H1 (cell line): ENCODE results near the gene S100A6. TPM values are rescaled to one million over a fixed set of nuclear protein-coding genes. Genes with fewer than 3 reads are reported as not detected.

Experiments used
- CTCF ChIA-PET: fragments of 300-600 bp; sonication (Branson Sonifier 250); formaldehyde crosslinking; loops from one replicate; lab custom pipeline; 2021; ENCODE audit not compliant: partially characterized antibody; lab: Charles Lee
- POLR2A ChIA-PET: fragments of 300-600 bp; sonication (Branson Sonifier 250); formaldehyde crosslinking; loops from one replicate; lab custom pipeline; 2021; ENCODE audit warnings: inconsistent platforms; ENCODE audit not compliant: partially characterized antibody; lab: Charles Lee
- DNase-seq, 2 experiments: peaks; one replicate each; pipeline versions ENCODE4 v3.0.0 to v3.0.0-alpha.2; 2010 to 2022; ENCODE audit warnings: low spot score in 2 of 2, low read depth in 1 of 2, mixed read lengths in 1 of 2
- FAIRE-seq: peaks from 2 replicates; lab custom pipeline; 2011; peaks lifted over from hg19 to GRCh38; lab: Jason Lieb, UNC
- H2AFZ ChIP-seq: 2 replicates; pipeline ENCODE4 v1.8.1; 2012; ENCODE audit warnings: low read length, inconsistent platforms
- H2AK5ac ChIP-seq: 2 replicates; pipeline ENCODE4 v1.6.1; 2013; ENCODE audit warnings: low read depth, low read length
- H2BK120ac ChIP-seq: replicated peaks from 2 replicates; pipeline ENCODE3; 2013; ENCODE audit warnings: low read depth, low read length, inconsistent platforms
- H2BK12ac ChIP-seq: 2 replicates; pipeline ENCODE4 v1.6.1; 2013; ENCODE audit warnings: low read depth, low read length
- H2BK15ac ChIP-seq: 2 replicates; pipeline ENCODE4 v1.6.1; 2013; ENCODE audit warnings: low read length
- H2BK20ac ChIP-seq: 2 replicates; pipeline ENCODE4 v1.6.1; 2013; ENCODE audit warnings: low read length
- H2BK5ac ChIP-seq: 2 replicates; pipeline ENCODE4 v1.6.1; 2013; ENCODE audit warnings: low read depth, low read length
- H3K14ac ChIP-seq: 2 replicates; pipeline ENCODE4 v1.6.1; 2013; ENCODE audit warnings: inconsistent platforms; ENCODE audit not compliant: insufficient read length
- H3K18ac ChIP-seq: 2 replicates; pipeline ENCODE4 v1.6.1; 2013; ENCODE audit warnings: low read length; ENCODE audit errors: extremely low read depth
- H3K23ac ChIP-seq: 2 replicates; pipeline ENCODE4 v1.6.1; 2013; ENCODE audit warnings: inconsistent platforms; ENCODE audit not compliant: insufficient read length
- H3K23me2 ChIP-seq: 2 replicates; pipeline ENCODE4 v1.6.1; 2013; ENCODE audit warnings: low read depth, low read length
- H3K27ac ChIP-seq: 2 replicates; pipeline ENCODE4 v1.6.1; 2011; ENCODE audit warnings: low read depth, low read length, inconsistent platforms
- H3K27me3 ChIP-seq, 4 experiments: replicated peaks in 1 of 4; 1 replicate in 1 of 4; 2 replicates in 3 of 4; pipeline versions ENCODE4 v1.6.1 to v1.8.1; 2011 to 2013; ENCODE audit warnings: low read length in 3 of 4, mild to moderate bottlenecking in 3 of 4, inconsistent platforms in 2 of 4, mixed read lengths in 2 of 4, moderate library complexity in 1 of 4; ENCODE audit not compliant: control insufficient read depth in 3 of 4, insufficient read depth in 3 of 4; ENCODE audit errors: extremely low read depth in 1 of 4
- H3K36me3 ChIP-seq, 4 experiments: 2 replicates each; pipeline versions ENCODE4 v1.6.1 to v1.8.1; 2011 to 2013; ENCODE audit warnings: mild to moderate bottlenecking in 4 of 4, low read length in 3 of 4, moderate library complexity in 2 of 4, control low read depth in 1 of 4, inconsistent platforms in 1 of 4; ENCODE audit not compliant: insufficient read depth in 4 of 4, control insufficient read depth in 2 of 4
- H3K4ac ChIP-seq: replicated peaks from 2 replicates; pipeline ENCODE3; 2013; ENCODE audit warnings: low read length, low read depth, mixed read lengths, inconsistent platforms; ENCODE audit not compliant: insufficient read length
- H3K4me1 ChIP-seq, 4 experiments: replicated peaks in 1 of 4; 1 replicate in 1 of 4; 2 replicates in 3 of 4; pipeline versions ENCODE4 v1.6.1 to v1.8.1; 2011 to 2013; ENCODE audit warnings: low read length in 3 of 4, inconsistent platforms in 2 of 4, mixed read lengths in 1 of 4; ENCODE audit not compliant: insufficient read depth in 4 of 4, control insufficient read depth in 3 of 4
- H3K4me2 ChIP-seq, 2 experiments: 2 replicates each; pipeline versions ENCODE4 v1.6.1 to v1.8.1; 2011 to 2013; ENCODE audit warnings: low read depth in 2 of 2, low read length in 2 of 2, control low read depth in 1 of 2, inconsistent platforms in 1 of 2, mild to moderate bottlenecking in 1 of 2; ENCODE audit not compliant: insufficient read depth in 1 of 2
- H3K4me3 ChIP-seq, 4 experiments: fragments of 200-600, 300-600 bp in 1 of 4; sonication (generic), shearing (Covaris generic), sonication (Bioruptor Twin) in 1 of 4; 2 replicates each; pipeline versions ENCODE4 v1.5.1 to v1.8.1; 2011 to 2016; ENCODE audit warnings: low read length in 4 of 4, low read depth in 3 of 4, control low read depth in 2 of 4, inconsistent platforms in 2 of 4, mild to moderate bottlenecking in 2 of 4, mixed read lengths in 1 of 4, moderate library complexity in 1 of 4; ENCODE audit not compliant: insufficient read depth in 2 of 4; ENCODE audit errors: extremely low read depth in 1 of 4
- H3K56ac ChIP-seq: replicated peaks from 2 replicates; pipeline ENCODE3; 2013; ENCODE audit warnings: low read depth, mild to moderate bottlenecking, mixed read lengths, low read length, inconsistent platforms; ENCODE audit not compliant: insufficient read length
- H3K79me1 ChIP-seq: 2 replicates; pipeline ENCODE4 v1.6.1; 2013; ENCODE audit warnings: low read depth, low read length, control low read depth
- H3K79me2 ChIP-seq, 2 experiments: 2 replicates each; pipeline versions ENCODE4 v1.6.1 to v1.8.1; 2012 to 2013; ENCODE audit warnings: low read length in 2 of 2, mild to moderate bottlenecking in 2 of 2, inconsistent platforms in 1 of 2; ENCODE audit not compliant: insufficient read depth in 2 of 2, control insufficient read depth in 1 of 2
- H3K9ac ChIP-seq, 4 experiments: replicated peaks in 1 of 4; 1 replicate in 1 of 4; 2 replicates in 3 of 4; pipeline versions ENCODE4 v1.6.1 to v1.8.1; 2011 to 2013; ENCODE audit warnings: low read depth in 3 of 4, low read length in 3 of 4, control low read depth in 2 of 4, mild to moderate bottlenecking in 2 of 4, moderate library complexity in 2 of 4, inconsistent platforms in 1 of 4; ENCODE audit errors: extremely low read depth in 1 of 4
- H3K9me3 ChIP-seq, 2 experiments: 2 replicates each; pipeline versions ENCODE4 v1.6.1 to v1.8.1; 2012 to 2013; ENCODE audit warnings: mild to moderate bottlenecking in 2 of 2, moderate library complexity in 2 of 2, control low read depth in 1 of 2, inconsistent platforms in 1 of 2, low read depth in 1 of 2, low read length in 1 of 2, mixed read lengths in 1 of 2; ENCODE audit not compliant: insufficient read depth in 2 of 2
- H4K20me1 ChIP-seq, 2 experiments: replicated peaks in 1 of 2; 2 replicates each; pipeline versions ENCODE3 to v1.8.1; 2011 to 2013; ENCODE audit warnings: inconsistent platforms in 2 of 2, low read length in 2 of 2, mild to moderate bottlenecking in 1 of 2; ENCODE audit not compliant: insufficient read depth in 2 of 2, control insufficient read depth in 1 of 2
- H4K5ac ChIP-seq: 2 replicates; pipeline ENCODE4 v1.6.1; 2013; ENCODE audit warnings: low read length, low read depth, mixed read lengths, inconsistent platforms; ENCODE audit not compliant: insufficient read length
- H4K8ac ChIP-seq: 2 replicates; pipeline ENCODE4 v1.8.0; 2013; ENCODE audit warnings: mild to moderate bottlenecking, moderate library complexity, low read length, inconsistent platforms; ENCODE audit not compliant: insufficient read depth; ENCODE audit errors: extremely low read depth
- H4K91ac ChIP-seq: replicated peaks from 2 replicates; pipeline ENCODE3; 2013; ENCODE audit warnings: low read length, mixed read lengths, inconsistent platforms; ENCODE audit not compliant: insufficient read length
- ASH2L ChIP-seq: fragments of 200-600, 300-600 bp; sonication (generic); IDR thresholded peaks from one replicate; pipeline ENCODE4 v1.7.1; 2017; ENCODE audit warnings: low read length
- CTBP2 ChIP-seq: IDR thresholded peaks from 2 replicates; pipeline ENCODE4 v1.7.0; 2011; ENCODE audit warnings: borderline replicate concordance, mild to moderate bottlenecking, moderate library complexity, mixed read lengths, low read length; ENCODE audit not compliant: insufficient read depth, insufficient read length
- EZH2 ChIP-seq: fragments of 200-600 bp; sonication (generic); IDR thresholded peaks from 2 replicates; pipeline ENCODE4 v1.7.1; 2012; ENCODE audit warnings: low read depth, mild to moderate bottlenecking, moderate library complexity, low read length, inconsistent platforms; ENCODE audit not compliant: severe bottlenecking
- FOSL1 ChIP-seq: IDR thresholded peaks from 2 replicates; pipeline ENCODE4 v1.6.1; 2011; ENCODE audit warnings: mild to moderate bottlenecking, low read depth, low read length, moderate library complexity; ENCODE audit not compliant: insufficient read depth
- KDM1A ChIP-seq: fragments of 200-600, 300-600 bp; sonication (generic); IDR thresholded peaks from 2 replicates; pipeline ENCODE4 v1.7.1; 2016; ENCODE audit warnings: mild to moderate bottlenecking, low read length, borderline replicate concordance
- POLR2AphosphoS5 ChIP-seq: IDR thresholded peaks from 2 replicates; pipeline ENCODE4 v1.6.1; 2011; ENCODE audit warnings: low read depth, low read length
- RFX5 ChIP-seq: IDR thresholded peaks from 2 replicates; pipeline ENCODE4 v1.6.1; 2011; ENCODE audit warnings: low read depth, low read length, improper control_type of control experiment, borderline replicate concordance
- SP1 ChIP-seq: IDR thresholded peaks from 2 replicates; pipeline ENCODE4 v1.6.1; 2011; ENCODE audit warnings: low read depth, low read length
- TAF1 ChIP-seq: IDR thresholded peaks from 2 replicates; pipeline ENCODE4 v1.6.1; 2011; ENCODE audit warnings: mild to moderate bottlenecking, low read depth, low read length
- TAF7 ChIP-seq: optimal IDR thresholded peaks from 2 replicates; pipeline ENCODE3; 2011; ENCODE audit warnings: low read depth, mild to moderate bottlenecking, inconsistent platforms, low read length, moderate library complexity, borderline replicate concordance
- TCF12 ChIP-seq: IDR thresholded peaks from 2 replicates; pipeline ENCODE4 v1.6.1; 2011; ENCODE audit warnings: low read depth, mild to moderate bottlenecking, low read length
- WGBS, 2 experiments: shearing (Covaris generic) in 1 of 2; methylation state at CpG; one replicate each; pipeline versions ENCODE4 v1.1.6 to v1.1.7; 2013 to 2015; ENCODE audit warnings: low lambda C conversion rate in 2 of 2, mixed read lengths in 2 of 2, inconsistent platforms in 1 of 2, low coverage in 1 of 2, missing lambda C conversion rate in 1 of 2; ENCODE audit not compliant: insufficient replicate concordance in 2 of 2, insufficient coverage in 1 of 2, insufficient read length in 1 of 2; ENCODE audit errors: extremely low coverage in 1 of 2, missing lambda C conversion rate in 1 of 2; 5-methylcytosine and 5-hydroxymethylcytosine counted together
- polyA plus RNA-seq, 7 experiments: library from polyadenylated mRNA; depleted of rRNA in 3 of 7; stranded (reverse) in 5 of 7; unstranded in 2 of 7; fragments of >200 nt in 5 of 7; fragments of 200-250 nt in 2 of 7; gene quantifications; 1 replicate in 5 of 7; 2 replicates in 1 of 7; 4 replicates in 1 of 7; pipeline versions ENCODE4 v1.2.1 to v1.2.3, GENCODE V29; 2011 to 2013; ENCODE audit warnings: missing spikeins in 2 of 7, mixed read lengths in 2 of 7
- total RNA-seq: library from RNA; stranded (reverse); fragmentation: NEBNext Ultra II Directional; extraction: Animal tissue kit (Norgen Biotek cat#: 25700); gene quantifications from 2 replicates; pipeline ENCODE4 v1.2.1, GENCODE V29; 2021
- TF ChIP-seq, protein P1 (sequence below): IDR thresholded peaks from 2 replicates; pipeline ENCODE4 v1.6.1; 2011; ENCODE audit warnings: low read depth, mild to moderate bottlenecking, low read length; ENCODE audit not compliant: insufficient read depth

S100A6 gene
- total and polyA plus RNA-seq, 2 of the 8 experiments (the other 6 are each of a cell fraction or from before 2014, with no cell fraction given), result 11.1 to 63.0 TPM

DNA sequence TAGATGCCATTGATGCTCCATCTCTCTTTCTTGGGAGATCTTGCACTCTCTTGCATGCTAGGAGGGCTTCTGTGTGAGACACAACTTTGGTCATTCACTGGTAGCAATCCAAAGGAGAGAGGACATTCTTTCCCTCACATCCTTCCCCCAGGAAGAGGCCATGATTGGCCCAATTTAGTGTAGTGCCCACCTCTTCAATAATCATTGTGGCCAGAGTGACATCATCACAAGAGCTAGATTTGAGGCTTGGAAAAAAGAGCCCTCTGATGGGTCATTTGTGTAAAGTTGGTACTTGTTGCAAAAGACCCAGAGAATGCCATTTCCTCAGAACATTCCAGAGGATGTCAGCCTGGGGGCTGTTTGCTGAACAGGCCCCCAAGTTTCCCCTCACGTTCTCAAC lies 30.2 kb downstream of the S100A6 start:
- ChIA-PET POLR2A (no interaction called here), CTCF (interaction anchor here (1.2 to 4.0 kb wide), 3 partner anchors 11 to 151 kb away, joined by 3 to 28 read pairs (median 8); no protein-coding TSS in a partner anchor)
- TF ChIP-seq ASH2L, result no peak
- TF ChIP-seq KDM1A, result no peak
- no peak for TF ChIP-seq SP1
- TF ChIP-seq POLR2AphosphoS5, result no peak
- TF ChIP-seq TAF1, result no peak
- no peak for TF ChIP-seq EZH2
- TF ChIP-seq RFX5, result no peak
- TF ChIP-seq FOSL1, result no peak
- TF ChIP-seq CTBP2, result no peak
- TF ChIP-seq, protein P1, sequence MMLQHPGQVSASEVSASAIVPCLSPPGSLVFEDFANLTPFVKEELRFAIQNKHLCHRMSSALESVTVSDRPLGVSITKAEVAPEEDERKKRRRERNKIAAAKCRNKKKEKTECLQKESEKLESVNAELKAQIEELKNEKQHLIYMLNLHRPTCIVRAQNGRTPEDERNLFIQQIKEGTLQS, result no peak
- TF ChIP-seq TAF7, result no peak
- TF ChIP-seq TCF12, result no peak
- no peaks in the 10 kb centered on the region for H3K79me2 ChIP-seq
- no peaks in the 10 kb centered on the region for H3K36me3 ChIP-seq
- H3K4me2 ChIP-seq, result no peak overlapping the region
- WGBS, 2 experiments, result 80% methylated on average over 1 of the region's 1 CpG; no CpG with 5 or more reads in 1 of the 2 experiments
- H4K20me1 ChIP-seq, result no peaks in the 10 kb centered on the region
- H2BK5ac ChIP-seq, result no peak overlapping the region
- no peaks in the 10 kb centered on the region for H3K23me2 ChIP-seq
- no peaks in the 10 kb centered on the region for H3K27me3 ChIP-seq
- H2AK5ac ChIP-seq, result no peak overlapping the region
- DNase-seq (no peak), FAIRE-seq (no peak)
- no peaks in the 10 kb centered on the region for H3K9me3 ChIP-seq
- H2BK15ac ChIP-seq, result no peak overlapping the region
- no peak overlapping the region for H2AFZ ChIP-seq
- H3K9ac ChIP-seq, result no peak overlapping the region
- no peak overlapping the region for H4K5ac ChIP-seq
- H4K8ac ChIP-seq, result no peak overlapping the region
- no peak overlapping the region for H3K4me3 ChIP-seq
- no peak overlapping the region for H2BK12ac ChIP-seq
- no peak overlapping the region for H2BK120ac ChIP-seq
- no peak overlapping the region for H3K27ac ChIP-seq
- no peak overlapping the region for H2BK20ac ChIP-seq
- no peak overlapping the region for H3K14ac ChIP-seq
- H3K4me1 ChIP-seq, result peaks cover 0 to 2% (median 0%) of the 10 kb centered on the region in 4 experiments; a peak in 3 of 7 replicates
- H3K56ac ChIP-seq, result no peak overlapping the region
- no peak overlapping the region for H3K18ac ChIP-seq
- H3K4ac ChIP-seq, result no peak overlapping the region
- H3K23ac ChIP-seq, result no peak overlapping the region
- H4K91ac ChIP-seq, result no peak overlapping the region
- H3K79me1 ChIP-seq, result no peaks in the 10 kb centered on the region
